Esophagus squamous epithelium (tissue), 5 donors: ENCODE results near the gene AMMECR1. TPM values are rescaled to one million over a fixed set of nuclear protein-coding genes. Genes with fewer than 3 reads are reported as not detected.

ENCODE experiments used
- DNase-seq: peaks from one replicate; lab custom pipeline; 2025; lab: John Stamatoyannopoulos, UW
- H3K27ac ChIP-seq, 4 donors: fragments of 200-600 bp; sonication (generic); one replicate each; pipeline ENCODE4 v1.5.1; 2016 to 2019; ENCODE audit warnings: mild to moderate bottlenecking in 1 of 4
- H3K27me3 ChIP-seq, 4 donors: fragments of 200-600 bp; sonication (generic); 1 replicate in 3 of 4; 2 replicates in 1 of 4; pipeline versions ENCODE4 v1.5.1 to v1.6.0; 2017 to 2021; ENCODE audit warnings: antibody characterized with exemption in 1 of 4
- H3K36me3 ChIP-seq, 3 donors: fragments of 200-600 bp; sonication (generic); one replicate each; pipeline ENCODE4 v1.5.1; 2016 to 2019
- H3K4me1 ChIP-seq, 3 donors: fragments of 200-600 bp; sonication (generic); one replicate each; pipeline ENCODE4 v1.5.1; 2017 to 2019
- H3K4me3 ChIP-seq, 4 donors: fragments of 200-600 bp; sonication (generic); 1 replicate in 3 of 4; 2 replicates in 1 of 4; pipeline ENCODE4 v1.5.1; 2016 to 2019; ENCODE audit warnings: mild to moderate bottlenecking in 2 of 4, moderate library complexity in 1 of 4
- H3K9me3 ChIP-seq, 3 donors: fragments of 200-600 bp; sonication (generic); one replicate each; pipeline ENCODE4 v1.5.1; 2016 to 2019
- CTCF ChIP-seq, 6 experiments: fragments of 450-650 bp in 4 of 6; fragments of 200-600 bp in 2 of 6; sonication (generic) in 2 of 6; IDR thresholded peaks; one replicate each; pipeline ENCODE4 v1.5.1; 2016 to 2019; ENCODE audit warnings: antibody characterized with exemption in 6 of 6, mild to moderate bottlenecking in 4 of 6, moderate library complexity in 4 of 6
- POLR2A ChIP-seq, 4 donors: fragments of 450-650 bp; IDR thresholded peaks; one replicate each; pipeline ENCODE4 v1.6.1; 2017; ENCODE audit warnings: antibody characterized with exemption in 4 of 4, mild to moderate bottlenecking in 4 of 4, moderate library complexity in 3 of 4
- WGBS, 2 donors: methylation state at CpG; one replicate each; pipeline ENCODE4 v1.1.5; 2018; 5-methylcytosine and 5-hydroxymethylcytosine counted together
- intact Hi-C: fragments of 100-400 bp; cut with DNase I; formaldehyde crosslinking; loops from one replicate; pipeline ENCODE4 v1.15.0; 2022
- total RNA-seq, 4 donors: library from RNA; depleted of rRNA; stranded (reverse); fragments of >200 nt; gene quantifications; one replicate each; pipeline ENCODE4 v1.1.0, GENCODE V29; 2016
- donor health status: DM: yes; HTN: yes; CAD: no.

AMMECR1 gene
- total RNA-seq, 4 donors from 2014 or later = 9.3 to 33.2 (median 14.5) TPM

- no peak for DNase-seq
- intact Hi-C loops = no loop called here
- WGBS, 2 donors = 78 to 87% methylated on average over 3 of the region's 3 CpGs
- TF ChIP-seq CTCF (IDR thresholded peaks at IDR 0.05) (no peak), POLR2A (IDR thresholded peaks at IDR 0.05) (no peak)
- Histone ChIP-seq H3K9me3 (no peaks in the 10 kb centered on the region), H3K4me1 (no peaks in the 10 kb centered on the region), H3K27ac (no peak overlapping the region), H3K4me3 (no peak overlapping the region), H3K36me3 (no peaks in the 10 kb centered on the region), H3K27me3 (no peaks in the 10 kb centered on the region)
Observed at GRCh38 chrX:110302975-110303374, 14.9 kb downstream of the AMMECR1 start.

GRCh38 chrX:110301194-110301593 lies 16.7 kb downstream of the AMMECR1 start:
- intact Hi-C loops = no loop called here

GRCh38 chrX:110294087-110294486 lies 23.8 kb downstream of the AMMECR1 start:
- Histone ChIP-seq H3K27me3 (no peaks in the 10 kb centered on the region), H3K27ac (no peak overlapping the region), H3K36me3 (no peaks in the 10 kb centered on the region), H3K4me1 (no peaks in the 10 kb centered on the region), H3K9me3 (no peaks in the 10 kb centered on the region), H3K4me3 (no peak overlapping the region)
- intact Hi-C loops = no loop called here
- DNase-seq = no peak
- TF ChIP-seq POLR2A (IDR thresholded peaks at IDR 0.05) (no peak), CTCF (IDR thresholded peaks at IDR 0.05) (no peak)
- 95 to 100% methylated on average over 2 of the region's 2 CpGs for WGBS, 2 donors

More at GRCh38 chrX:110301194-110301593, 16.7 kb downstream of the AMMECR1 start:
- Histone ChIP-seq H3K36me3 (no peaks in the 10 kb centered on the region), H3K9me3 (no peaks in the 10 kb centered on the region), H3K4me3 (no peak overlapping the region), H3K27ac (no peak overlapping the region), H3K27me3 (no peaks in the 10 kb centered on the region), H3K4me1 (no peaks in the 10 kb centered on the region)
- 63 to 100% methylated on average over 1 of the region's 1 CpG for WGBS, 2 donors
- TF ChIP-seq CTCF (IDR thresholded peaks at IDR 0.05) (no peak), POLR2A (IDR thresholded peaks at IDR 0.05) (no peak)
- no peak for DNase-seq

- no peaks in the 10 kb centered on the region for H3K27me3 ChIP-seq
- H3K36me3 ChIP-seq = no peaks in the 10 kb centered on the region
- TF ChIP-seq CTCF (IDR thresholded peaks at IDR 0.05) = no peak
- no peak for TF ChIP-seq POLR2A (IDR thresholded peaks at IDR 0.05)
- H3K4me3 ChIP-seq = no peak overlapping the region
- no peaks in the 10 kb centered on the region for H3K9me3 ChIP-seq
- DNase-seq = no peak
- no peaks in the 10 kb centered on the region for H3K4me1 ChIP-seq
- intact Hi-C loops = no loop called here
- no peak overlapping the region for H3K27ac ChIP-seq
Observed at GRCh38 chrX:110293658-110294057, 24.2 kb downstream of the AMMECR1 start.

- DNase-seq = no peak
Observed at GRCh38 chrX:110287605-110288004, 30.3 kb downstream of the AMMECR1 start.

More at GRCh38 chrX:110287605-110288004, 30.3 kb downstream of the AMMECR1 start:
- intact Hi-C loops = no loop called here
- Histone ChIP-seq H3K36me3 (no peaks in the 10 kb centered on the region), H3K9me3 (no peaks in the 10 kb centered on the region), H3K27me3 (no peaks in the 10 kb centered on the region), H3K4me3 (no peak overlapping the region), H3K27ac (no peak overlapping the region), H3K4me1 (peaks cover 0 to 5% (median 0%) of the 10 kb centered on the region in 3 donors)
- 78 to 100% methylated on average over 2 of the region's 2 CpGs for WGBS, 2 donors
- TF ChIP-seq CTCF (IDR thresholded peaks at IDR 0.05) (no peak), POLR2A (IDR thresholded peaks at IDR 0.05) (no peak)
